Mesothelial cell of epicardium (in vitro differentiated cells): ENCODE data around the gene NOG. TPM values are rescaled to one million over a fixed set of nuclear protein-coding genes. Genes with fewer than 3 reads are reported as not detected.

Experiments
- DNase-seq, 2 experiments: peaks; one replicate each; pipeline ENCODE4 v3.0.0; 2021; ENCODE audit warnings: low spot score in 2 of 2; ENCODE audit not compliant: unreplicated experiment in 2 of 2
- H3K27ac Mint-ChIP-seq: 2 replicates; pipeline ENCODE4 v1.8.0; 2021; ENCODE audit warnings: mixed read lengths
- H3K27me3 Mint-ChIP-seq: 2 replicates; pipeline ENCODE4 v1.8.0; 2021; ENCODE audit warnings: low read depth, mixed read lengths
- H3K36me3 Mint-ChIP-seq: 2 replicates; pipeline ENCODE4 v1.8.0; 2021; ENCODE audit warnings: mixed read lengths
- H3K4me1 Mint-ChIP-seq: 2 replicates; pipeline ENCODE4 v1.8.0; 2021; ENCODE audit warnings: mixed read lengths
- H3K4me3 Mint-ChIP-seq: 2 replicates; pipeline ENCODE4 v1.8.0; 2021; ENCODE audit warnings: mild to moderate bottlenecking, moderate library complexity, mixed read lengths
- H3K9me3 Mint-ChIP-seq: 2 replicates; pipeline ENCODE4 v1.8.0; 2021; ENCODE audit warnings: mixed read lengths
- CTCF ChIP-seq: fragments of 200-600 bp; sonication (generic); IDR thresholded peaks from one replicate; pipeline ENCODE4 v1.5.0; 2021; ENCODE audit warnings: antibody characterized with exemption; ENCODE audit not compliant: unreplicated experiment
- total RNA-seq: library from RNA; stranded (reverse); gene quantifications from 3 replicates; pipeline ENCODE4 v1.2.1, GENCODE V29; 2021

Gene NOG
- total RNA-seq, 1 donor from 2014 or later, result 13.7 TPM

- Mint-ChIP-seq H3K4me1 (peaks cover 8% of the 10 kb centered on the region), H3K27ac (no peak overlapping the region), H3K36me3 (no peaks in the 10 kb centered on the region), H3K27me3 (peaks cover 8% of the 10 kb centered on the region), H3K9me3 (peaks cover 5% of the 10 kb centered on the region), H3K4me3 (no peak overlapping the region)
- TF ChIP-seq CTCF, result no peak
- DNase-seq, result no peak
Measured at GRCh38 chr17:56581635-56582627, 11.6 kb upstream of the NOG start.

GRCh38 chr17:56583772-56584171, 9.7 kb upstream of the NOG start:
- Mint-ChIP-seq H3K4me1 (peaks cover 17% of the 10 kb centered on the region), H3K4me3 (no peak overlapping the region), H3K27ac (no peak overlapping the region), H3K36me3 (no peaks in the 10 kb centered on the region), H3K9me3 (peaks cover 5% of the 10 kb centered on the region), H3K27me3 (peaks cover 9% of the 10 kb centered on the region)
- DNase-seq, result no peak
- no peak for TF ChIP-seq CTCF

GRCh38 chr17:56587298-56587697, 6.2 kb upstream of the NOG start:
- Mint-ChIP-seq H3K4me1 (peaks cover 25% of the 10 kb centered on the region), H3K9me3 (no peaks in the 10 kb centered on the region), H3K4me3 (no peak overlapping the region), H3K27ac (no peak overlapping the region), H3K27me3 (peaks cover 36% of the 10 kb centered on the region), H3K36me3 (no peaks in the 10 kb centered on the region)
- no peak for DNase-seq
- no peak for TF ChIP-seq CTCF

GRCh38 chr17:56592487-56593085, 913 bp upstream of the NOG start:
- Mint-ChIP-seq H3K9me3 (no peaks in the 10 kb centered on the region), H3K4me1 (peaks cover 39% of the 10 kb centered on the region), H3K27ac (peak overlapping the region; percentile 61), H3K4me3 (peak overlapping the region; percentile 80), H3K36me3 (no peaks in the 10 kb centered on the region), H3K27me3 (peaks cover 47% of the 10 kb centered on the region)
- peak; percentile 92 for TF ChIP-seq CTCF
- peak; percentile 68 to 92 for DNase-seq

GRCh38 chr17:56593086-56593645, 333 bp upstream of the NOG start:
- H3K4me1 Mint-ChIP-seq, result peaks cover 39% of the 10 kb centered on the region
- no peaks in the 10 kb centered on the region for H3K36me3 Mint-ChIP-seq
- peak overlapping the region; percentile 61 for H3K27ac Mint-ChIP-seq
- TF ChIP-seq CTCF, result no peak
- H3K27me3 Mint-ChIP-seq, result peaks cover 49% of the 10 kb centered on the region
- H3K9me3 Mint-ChIP-seq, result no peaks in the 10 kb centered on the region
- peak; percentile 56 to 72 for DNase-seq
- peak overlapping the region; percentile 80 for H3K4me3 Mint-ChIP-seq
